RWPE2 (cell line): ENCODE measurements around the gene TAOK2.
A peak's percentile ranks its signal among the peaks of the same experiment; 100 is the strongest.

Source experiments
- ATAC-seq: fragments of 200-7000 bp; cut with Tn5 transposase; 3 replicates; pipeline ENCODE4 v1.9.1; 2021; ENCODE audit warnings: low read depth
- DNase-seq: peaks from one replicate; pipeline ENCODE4 v3.0.0-alpha.2; 2020; ENCODE audit warnings: low spot score
- H3K27ac ChIP-seq: fragments of 450-650 bp; 2 replicates; pipeline ENCODE4 v1.5.1; 2017; ENCODE audit warnings: mild to moderate bottlenecking; ENCODE audit not compliant: poor library complexity, severe bottlenecking
- H3K27me3 ChIP-seq: fragments of 250-450 bp; sonication (Bioruptor Pico); 2 replicates; pipeline ENCODE4 v1.5.1; 2021; ENCODE audit warnings: mild to moderate bottlenecking, moderate library complexity; ENCODE audit not compliant: insufficient read depth, poor library complexity, severe bottlenecking
- H3K36me3 ChIP-seq: fragments of 250-450 bp; sonication (Bioruptor Pico); 2 replicates; pipeline ENCODE4 v1.5.1; 2020; ENCODE audit warnings: low read depth, mild to moderate bottlenecking, moderate library complexity
- H3K4me1 ChIP-seq: fragments of 250-450 bp; sonication (Bioruptor Pico); 2 replicates; pipeline ENCODE4 v1.5.1; 2021; ENCODE audit warnings: mild to moderate bottlenecking, moderate library complexity; ENCODE audit not compliant: insufficient read depth, poor library complexity, severe bottlenecking
- H3K4me3 ChIP-seq: fragments of 250-450 bp; sonication (Bioruptor Pico); 2 replicates; pipeline ENCODE4 v1.5.1; 2021; ENCODE audit warnings: mild to moderate bottlenecking, moderate library complexity; ENCODE audit not compliant: severe bottlenecking
- H3K9me3 ChIP-seq: fragments of 250-450 bp; sonication (Bioruptor Pico); 2 replicates; pipeline ENCODE4 v1.5.1; 2021; ENCODE audit warnings: mild to moderate bottlenecking, moderate library complexity; ENCODE audit not compliant: severe bottlenecking
- CTCF ChIP-seq: fragments of 450-650 bp; IDR thresholded peaks from one replicate; pipeline ENCODE4 v1.5.1; 2017; ENCODE audit warnings: mild to moderate bottlenecking, moderate library complexity; ENCODE audit not compliant: poor library complexity, severe bottlenecking

Gene TAOK2

GRCh38 chr16:29961127-29961478 is 12.6 kb upstream of the TAOK2 start:
- peak overlapping the region; percentile 53 for H3K4me3 ChIP-seq
- no peak for ATAC-seq
- H3K27me3 ChIP-seq = no peaks in the 10 kb centered on the region
- no peak for DNase-seq
- H3K36me3 ChIP-seq = peaks cover 8% of the 10 kb centered on the region
- no peaks in the 10 kb centered on the region for H3K9me3 ChIP-seq
- no peak for TF ChIP-seq CTCF
- H3K4me1 ChIP-seq = peaks cover 5% of the 10 kb centered on the region
- peak overlapping the region; percentile 57 for H3K27ac ChIP-seq

GRCh38 chr16:29961479-29962343 is 12.0 kb upstream of the TAOK2 start, which contains the start of gene TMEM219:
TSS of gene TMEM219 (plus strand) at chr16:29962079. CDS start at chr16:29963144, 1,065 bp downstream.
- H3K27me3 ChIP-seq = no peaks in the 10 kb centered on the region
- H3K4me3 ChIP-seq = peak within 1 kb of the TSS; percentile 53
- H3K27ac ChIP-seq = peak within 1 kb of the TSS; percentile 57
- H3K4me1 ChIP-seq = peaks cover 5% of the 10 kb centered on the region
- no peaks in the 10 kb centered on the region for H3K9me3 ChIP-seq
- peaks cover 14% of the 10 kb centered on the region for H3K36me3 ChIP-seq
- DNase-seq (peak; percentile 78), ATAC-seq (peak; percentile 88)
- peak; percentile 35 for TF ChIP-seq CTCF

- Histone ChIP-seq H3K4me1 (peaks cover 5% of the 10 kb centered on the region), H3K36me3 (peaks cover 20% of the 10 kb centered on the region), H3K27ac (peak overlapping the region; percentile 57), H3K9me3 (no peaks in the 10 kb centered on the region), H3K4me3 (peak overlapping the region; percentile 53), H3K27me3 (no peaks in the 10 kb centered on the region)
- DNase-seq (no peak), ATAC-seq (peak; percentile 43; the same call in 2 of the 3 replicates)
- TF ChIP-seq CTCF = no peak
These were observed 11.2 kb upstream of the TAOK2 start for GRCh38 chr16:29962344-29962994.

GRCh38 chr16:29963021-29963743 is 10.5 kb upstream of the TAOK2 start:
- no peak for TF ChIP-seq CTCF
- peaks cover 5% of the 10 kb centered on the region for H3K4me1 ChIP-seq
- peaks cover 24% of the 10 kb centered on the region for H3K36me3 ChIP-seq
- DNase-seq (no peak), ATAC-seq (no peak)
- H3K27me3 ChIP-seq = no peaks in the 10 kb centered on the region
- H3K4me3 ChIP-seq = no peak overlapping the region
- H3K27ac ChIP-seq = peak overlapping the region; percentile 57
- H3K9me3 ChIP-seq = no peaks in the 10 kb centered on the region
